ENCODE results near the gene RPS6KA3.

Gene RPS6KA3

GRCh38 chrX:20266810-20267606, at the start of gene RPS6KA3:
RPS6KA3 (minus strand) TSS chrX:20266909; CDS start chrX:20266632, 277 bp downstream.
- DNase-seq (ENCODE audit: low spot score), result peak; percentile 78

DNA sequence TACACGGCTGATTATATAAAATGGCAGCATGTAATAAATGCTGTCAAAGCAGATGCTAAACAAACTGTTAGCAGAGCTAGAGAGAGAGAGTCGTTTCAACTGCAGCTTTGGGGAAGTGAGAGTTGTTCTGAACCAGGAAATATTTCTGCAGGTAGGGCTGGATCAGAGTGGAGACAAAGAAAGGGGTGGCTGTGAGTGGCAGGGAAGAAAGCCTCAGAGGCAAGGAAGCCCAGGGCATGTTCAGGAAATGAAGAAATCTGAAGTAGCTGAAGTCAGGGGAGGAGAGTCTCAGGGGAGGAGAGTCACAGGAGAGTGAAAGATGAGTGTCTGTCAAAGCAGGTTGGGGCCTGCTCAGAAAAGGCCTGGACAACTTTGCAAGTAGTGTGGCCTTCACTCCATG, 48.4 kb upstream of the RPS6KA3 start:
- DNase-seq (ENCODE audit: low spot score), result no peak

DNA sequence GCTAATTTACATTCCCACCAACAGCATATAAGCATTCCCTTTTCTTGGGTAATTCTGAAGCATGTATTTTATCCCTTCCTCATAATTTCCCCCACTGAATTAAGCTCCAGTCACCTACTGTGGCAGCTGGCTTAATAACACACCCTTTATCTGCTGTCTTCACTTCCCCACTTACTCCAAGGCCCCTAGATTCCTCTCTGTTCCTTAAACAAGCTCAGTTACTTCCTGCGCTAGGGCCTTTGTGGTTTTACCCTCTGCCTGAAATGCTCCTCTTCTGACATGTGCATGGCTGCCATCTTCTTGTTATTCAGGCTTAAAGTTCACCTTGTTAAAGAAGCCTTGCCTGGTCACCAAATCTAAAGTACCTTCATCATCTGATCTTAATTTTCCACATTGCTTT, 47.2 kb upstream of the RPS6KA3 start:
- DNase-seq (ENCODE audit: low spot score), result no peak

- no peak for DNase-seq (ENCODE audit: low spot score)
Measured at GRCh38 chrX:20312018-20312417, 45.3 kb upstream of the RPS6KA3 start.

- no peak for DNase-seq (ENCODE audit: low spot score)
Measured at GRCh38 chrX:20311505-20311904, 44.8 kb upstream of the RPS6KA3 start.

DNA sequence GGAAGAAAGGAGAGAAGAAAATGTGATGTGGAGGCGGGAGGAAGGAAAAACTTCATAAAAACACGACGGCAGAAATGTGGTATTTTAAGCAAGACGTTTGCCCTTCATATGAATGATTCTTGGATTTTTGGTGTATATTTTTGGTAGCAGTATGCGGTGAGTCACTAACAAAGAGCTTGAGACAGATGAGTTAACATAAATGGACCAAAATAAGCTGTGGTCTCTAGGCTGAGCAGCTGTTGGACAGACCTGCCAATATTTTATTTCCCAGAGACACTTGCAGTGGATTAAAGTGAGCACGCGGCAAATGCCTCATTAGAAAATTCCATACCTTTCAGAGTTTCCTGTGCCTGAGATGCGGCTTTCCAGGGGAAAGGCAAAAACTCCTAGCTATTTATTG, 43.1 kb upstream of the RPS6KA3 start:
- no peak for DNase-seq (ENCODE audit: low spot score)

- no peak for DNase-seq (ENCODE audit: low spot score)
Measured at GRCh38 chrX:20306668-20307067, 40.0 kb upstream of the RPS6KA3 start.

DNA sequence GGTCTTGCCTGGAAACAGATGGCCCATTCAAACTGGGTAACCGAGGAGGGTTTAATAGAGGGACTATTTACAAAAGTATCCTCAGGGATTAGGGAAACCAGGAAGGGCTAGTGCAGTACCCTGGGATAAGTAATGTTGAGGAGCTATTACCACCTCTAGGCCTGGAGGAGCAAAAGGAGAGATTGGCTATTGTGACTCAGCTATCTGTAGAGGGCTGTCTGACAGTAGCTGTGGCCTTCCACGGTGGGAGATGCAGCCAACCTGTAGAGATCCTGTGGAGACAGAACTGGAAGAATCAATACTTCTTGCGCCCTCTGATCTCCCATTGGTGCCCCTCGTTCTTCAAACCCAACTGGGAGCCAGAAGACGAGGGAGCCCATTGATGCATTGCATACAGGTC, 34.1 kb upstream of the RPS6KA3 start:
- no peak for DNase-seq (ENCODE audit: low spot score)

DNA sequence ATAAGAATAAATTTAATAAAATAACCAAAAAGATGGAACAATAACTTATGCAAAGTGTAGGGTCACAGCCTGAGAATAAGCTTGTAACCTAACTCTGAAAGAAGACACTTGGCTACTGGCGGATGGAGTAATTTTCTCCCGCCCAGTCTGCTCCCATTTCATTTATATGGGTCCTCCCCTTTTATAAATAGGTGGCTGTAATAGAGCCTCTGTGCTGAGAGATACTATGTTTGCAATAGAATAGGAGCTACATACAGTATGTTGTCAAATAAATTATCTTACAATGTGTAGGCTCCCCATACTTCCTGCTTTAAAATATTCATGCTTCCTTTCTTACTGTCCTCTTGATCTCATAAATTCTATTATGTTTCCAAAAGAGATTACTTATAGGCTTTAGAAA, 28.2 kb upstream of the RPS6KA3 start:
- no peak for DNase-seq (ENCODE audit: low spot score)

DNA sequence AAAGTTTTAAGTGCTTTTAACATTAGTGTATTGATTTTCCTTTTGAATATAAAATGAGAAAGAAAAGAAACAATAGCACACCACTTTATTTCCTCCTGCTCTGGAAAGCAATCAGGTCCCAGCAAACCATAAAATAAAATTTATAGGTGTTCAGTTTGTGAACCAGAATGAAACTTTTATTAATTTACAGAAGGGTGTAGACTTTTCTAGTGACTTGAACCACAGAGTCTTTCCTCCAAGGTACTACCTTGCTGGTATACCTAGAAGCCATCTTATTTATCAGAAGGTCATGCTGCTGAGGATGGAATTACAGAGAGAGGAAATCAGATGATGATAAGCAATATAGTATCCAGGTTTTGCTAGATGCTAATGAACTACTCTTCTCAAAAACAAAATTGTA, 27.6 kb upstream of the RPS6KA3 start:
- DNase-seq (ENCODE audit: low spot score), result no peak

DNA sequence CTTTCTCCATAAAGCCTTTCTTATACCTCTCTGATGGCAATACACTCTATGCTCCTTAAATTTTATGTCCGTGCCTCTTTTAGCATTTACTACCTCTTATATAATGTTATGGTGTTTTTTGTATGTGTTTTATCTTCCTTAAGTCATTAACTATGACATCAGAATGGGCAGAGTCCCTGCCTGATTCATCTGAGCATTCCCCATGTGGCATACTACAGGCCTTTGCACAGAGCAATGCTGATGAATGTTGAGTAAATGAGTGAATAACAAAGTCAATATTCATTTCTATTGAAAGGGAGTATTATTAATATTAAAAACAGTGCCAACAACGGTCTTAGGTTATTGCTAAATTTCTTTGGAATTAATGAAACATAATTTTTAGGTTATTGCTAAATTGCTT, 18.8 kb upstream of the RPS6KA3 start:
- no peak for DNase-seq (ENCODE audit: low spot score)

- DNase-seq (ENCODE audit: low spot score), result no peak
Measured at GRCh38 chrX:20284992-20285391, 18.3 kb upstream of the RPS6KA3 start.

- no peak for DNase-seq (ENCODE audit: low spot score)
Measured at GRCh38 chrX:20284444-20284843, 17.7 kb upstream of the RPS6KA3 start.

GRCh38 chrX:20280938-20281337, 14.2 kb upstream of the RPS6KA3 start:
- DNase-seq (ENCODE audit: low spot score), result no peak

- no peak for DNase-seq (ENCODE audit: low spot score)
Measured at GRCh38 chrX:20274121-20274520, 7.4 kb upstream of the RPS6KA3 start.

- no peak for DNase-seq (ENCODE audit: low spot score)
Measured at GRCh38 chrX:20271730-20272129, 5.0 kb upstream of the RPS6KA3 start.

DNA sequence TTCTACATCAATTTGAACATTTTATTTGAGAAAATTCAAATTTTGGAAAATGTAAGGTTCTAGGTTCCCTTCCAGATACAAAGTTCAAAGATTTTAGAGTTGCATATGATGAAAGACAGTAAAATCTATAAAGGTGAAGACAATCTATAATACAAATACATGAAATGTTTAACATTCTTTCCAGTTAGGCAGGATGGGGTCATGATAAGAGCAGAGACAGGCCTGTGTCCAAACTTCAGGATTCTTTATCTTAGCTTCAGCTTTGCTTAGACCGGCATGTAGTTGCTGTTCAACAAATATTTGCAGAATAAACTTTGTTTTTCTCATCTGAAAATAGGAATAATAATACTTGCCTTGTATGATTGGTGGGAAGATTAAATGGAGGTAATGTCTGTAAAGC, 4.5 kb upstream of the RPS6KA3 start:
- no peak for DNase-seq (ENCODE audit: low spot score)

- DNase-seq (ENCODE audit: low spot score), result no peak
Measured at GRCh38 chrX:20270562-20270890, 3.8 kb upstream of the RPS6KA3 start.

DNA sequence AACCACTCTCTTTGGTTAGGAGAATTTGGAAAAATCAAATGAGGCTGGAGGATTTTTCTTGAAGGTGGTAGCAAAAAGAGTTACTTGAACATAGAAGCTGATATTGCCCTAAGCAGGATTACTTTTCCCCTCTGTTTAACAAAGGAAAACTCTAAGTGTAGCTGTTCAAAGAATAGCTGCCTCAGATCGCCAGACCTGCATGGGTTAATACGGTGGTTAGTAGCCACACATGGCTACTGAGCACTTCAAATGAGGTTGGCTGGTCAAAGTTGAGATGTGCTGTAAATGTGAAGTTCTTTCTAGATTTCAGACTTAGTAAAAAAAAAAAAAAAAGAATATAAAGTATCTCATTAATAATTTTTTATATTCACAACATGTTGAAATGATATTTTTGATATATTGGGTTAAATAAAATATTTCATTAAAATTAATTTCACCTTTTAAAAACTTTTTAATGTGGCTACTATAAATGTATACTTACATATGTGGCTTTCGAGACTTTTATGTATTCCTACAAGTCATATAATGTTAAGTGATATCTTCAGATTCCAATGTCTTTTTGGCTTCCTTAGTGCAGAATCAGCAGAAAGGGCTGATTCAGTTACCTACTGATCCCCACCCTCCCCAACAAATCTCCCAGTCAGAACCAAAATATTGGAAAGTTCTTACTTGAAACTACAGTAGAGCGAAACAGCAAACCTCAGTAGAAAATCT, 3.3 kb upstream of the RPS6KA3 start:
- DNase-seq (ENCODE audit: low spot score), result no peak

GRCh38 chrX:20267931-20268701, 1.4 kb upstream of the RPS6KA3 start:
- no peak for DNase-seq (ENCODE audit: low spot score)

DNA sequence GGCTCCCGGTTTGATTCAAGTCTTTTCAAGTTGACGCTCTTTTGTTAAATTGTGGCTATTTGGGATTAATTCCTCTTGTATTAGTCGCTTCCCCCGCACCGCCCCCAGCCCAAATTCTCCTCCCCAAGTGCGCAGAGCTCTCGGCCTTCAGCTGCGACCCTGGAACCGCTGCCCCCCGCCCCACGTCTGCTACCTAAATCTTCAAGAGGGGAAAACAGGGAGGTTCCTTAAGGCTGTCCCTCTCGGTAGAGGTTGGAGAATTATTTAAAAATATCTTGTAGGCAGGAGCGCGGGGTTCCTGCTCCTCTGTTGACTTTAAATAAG, 860 bp upstream of the RPS6KA3 start:
- DNase-seq (ENCODE audit: low spot score), result no peak

- DNase-seq (ENCODE audit: low spot score), result no peak
Measured at GRCh38 chrX:20265726-20266681, 705 bp downstream of the RPS6KA3 start.

Measured in hematopoietic multipotent progenitor cell treated with erythropoietin and hydrocortisone succinate and interleukin-3 and kit ligand, for 15 days (in vitro differentiated cells).